ENCODE measurements around the gene TBC1D2.

Gene TBC1D2

GRCh38 chr9:98248737-98249474 lies 6.5 kb downstream of the TBC1D2 start:
- no peak for DNase-seq (ENCODE audit: extremely low spot score)
- ChIA-PET CTCF (interaction anchor here (1.0 kb wide), 1 partner anchor 15 kb away, joined by 3 read pairs; no protein-coding TSS in a partner anchor), POLR2A (no interaction called here)
- no peak for TF ChIP-seq CTCF (IDR thresholded peaks at IDR 0.05; ENCODE audit: control extremely low read depth, extremely low read depth, low read depth, missing control alignments)

GRCh38 chr9:98247831-98248657 lies 7.4 kb downstream of the TBC1D2 start:
- POLR2A ChIA-PET, result no interaction called here
- TF ChIP-seq CTCF (IDR thresholded peaks at IDR 0.05; ENCODE audit: control extremely low read depth, extremely low read depth, low read depth, missing control alignments), result no peak
- DNase-seq (ENCODE audit: extremely low spot score), result no peak
- CTCF ChIA-PET, result interaction anchor here (1.0 kb wide), 1 partner anchor 15 kb away, joined by 3 read pairs; no protein-coding TSS in a partner anchor

GRCh38 chr9:98242426-98242825 lies 13.0 kb downstream of the TBC1D2 start:
- DNase-seq (ENCODE audit: extremely low spot score), result no peak
- no peak for TF ChIP-seq CTCF (IDR thresholded peaks at IDR 0.05; ENCODE audit: control extremely low read depth, extremely low read depth, low read depth, missing control alignments)
- ChIA-PET POLR2A (no interaction called here), CTCF (interaction anchor here (1.1 to 3.0 kb wide), 4 partner anchors 9 to 168 kb away, joined by 3 to 9 read pairs (median 8); no protein-coding TSS in a partner anchor)

GRCh38 chr9:98241357-98242300 lies 13.8 kb downstream of the TBC1D2 start:
- TF ChIP-seq CTCF (IDR thresholded peaks at IDR 0.05; ENCODE audit: control extremely low read depth, extremely low read depth, low read depth, missing control alignments), result no peak
- CTCF ChIA-PET, result interaction anchor here (1.1 to 3.0 kb wide), 7 partner anchors 9 to 168 kb away, joined by 3 to 9 read pairs (median 5); no protein-coding TSS in a partner anchor
- DNase-seq (ENCODE audit: extremely low spot score), result no peak
- POLR2A ChIA-PET, result no interaction called here

- TF ChIP-seq CTCF (IDR thresholded peaks at IDR 0.05; ENCODE audit: control extremely low read depth, extremely low read depth, low read depth, missing control alignments), result no peak
- DNase-seq (ENCODE audit: extremely low spot score), result no peak
- ChIA-PET POLR2A (no interaction called here), CTCF (interaction anchor here (0.9 to 3.0 kb wide), 6 partner anchors 10 to 34 kb away, joined by 3 to 9 read pairs (median 4); no protein-coding TSS in a partner anchor)
Observed at GRCh38 chr9:98240475-98240874, 15.0 kb downstream of the TBC1D2 start.
